A549 (cell line): ENCODE data around the gene TFAP2C. TPM values are rescaled to one million over a fixed set of nuclear protein-coding genes. Genes with fewer than 3 reads are reported as not detected.

Experiments used
- ATAC-seq, 2 experiments: fragments of 200-7000 bp in 1 of 2; fragments of >200 bp in 1 of 2; cut with Nextera tagmentation in 1 of 2; cut with Tn5 transposase in 1 of 2; 3 replicates each; pipeline versions ENCODE4 v1.8.0 to v1.9.1; 2018 to 2020; ENCODE audit warnings: mild to moderate bottlenecking in 1 of 2, moderate library complexity in 1 of 2
- CTCF ChIA-PET: fragments of 300-600 bp; sonication (Branson Sonifier 250); formaldehyde crosslinking; extraction: SDS; loops from one replicate; lab custom pipeline; 2021; ENCODE audit warnings: antibody characterized with exemption, inconsistent platforms; lab: Yijun Ruan, JAX
- POLR2A ChIA-PET: fragments of 350-600 bp; formaldehyde crosslinking; extraction: SDS; loops from one replicate; lab custom pipeline; 2021; ENCODE audit warnings: antibody characterized with exemption, inconsistent platforms; lab: Yijun Ruan, JAX
- DNase-seq, 2 experiments: peaks; one replicate each; pipeline versions ENCODE4 v3.0.0 to v3.0.0-alpha.2; 2011 to 2016; ENCODE audit warnings: low read depth in 1 of 2, low spot score in 1 of 2
- FAIRE-seq: peaks from 2 replicates; lab custom pipeline; 2011; peaks lifted over from hg19 to GRCh38; lab: Jason Lieb, UNC
- H3K27ac ChIP-seq, 2 experiments: fragments of >200 bp; sonication (Bioruptor Twin); formaldehyde crosslinking; 3 replicates each; pipeline ENCODE4 v1.5.1; 2016 to 2017
- H3K4me1 ChIP-seq: fragments of >200 bp; sonication (Bioruptor Twin); formaldehyde crosslinking; 3 replicates; pipeline ENCODE4 v1.6.1; 2016
- H3K4me2 ChIP-seq: fragments of >200 bp; sonication (Bioruptor Twin); formaldehyde crosslinking; 3 replicates; pipeline ENCODE4 v1.6.1; 2016
- H3K4me3 ChIP-seq: fragments of >200 bp; sonication (Bioruptor Twin); formaldehyde crosslinking; 3 replicates; pipeline ENCODE4 v1.5.1; 2016
- H3K9me3 ChIP-seq: fragments of >200 bp; sonication (Bioruptor Twin); formaldehyde crosslinking; 3 replicates; pipeline ENCODE4 v1.6.1; 2016
- ATOH8 ChIP-seq: fragments of 250-450 bp; sonication (Bioruptor Pico); IDR thresholded peaks from 2 replicates; pipeline ENCODE4 v1.5.0; 2020; ENCODE audit warnings: low read depth, mild to moderate bottlenecking, moderate library complexity
- BCL3 ChIP-seq: fragments of >200 bp; sonication (Bioruptor Twin); formaldehyde crosslinking; IDR thresholded peaks from 3 replicates; pipeline ENCODE4 v1.6.1; 2016
- BHLHE40 ChIP-seq: IDR thresholded peaks from 2 replicates; pipeline ENCODE4 v1.6.1; 2012; ENCODE audit warnings: low read depth, low read length, inconsistent platforms
- CBX2 ChIP-seq: fragments of 200-600 bp; sonication (generic); IDR thresholded peaks from 2 replicates; pipeline ENCODE4 v1.6.1; 2016; ENCODE audit warnings: low read depth, mild to moderate bottlenecking, borderline replicate concordance
- CEBPB ChIP-seq, 2 experiments: fragments of >200 bp in 1 of 2; sonication (Bioruptor Twin) in 1 of 2; formaldehyde crosslinking in 1 of 2; IDR thresholded peaks; 2 replicates each; pipeline ENCODE4 v1.6.1; 2012 to 2016
- CHD2 ChIP-seq: fragments of 150-350 bp; IDR thresholded peaks from 2 replicates; pipeline ENCODE4 v1.6.1; 2014; ENCODE audit warnings: low read length; ENCODE audit not compliant: partially characterized antibody
- EHF ChIP-seq: fragments of 250-450 bp; sonication (Bioruptor Pico); IDR thresholded peaks from 2 replicates; pipeline ENCODE4 v1.5.0; 2020; ENCODE audit warnings: mild to moderate bottlenecking
- ELK1 ChIP-seq: fragments of 150-350 bp; IDR thresholded peaks from 2 replicates; pipeline ENCODE4 v1.6.1; 2014; ENCODE audit warnings: low read depth, mild to moderate bottlenecking, low read length
- EP300 ChIP-seq, 2 experiments: fragments of >200 bp; sonication (Bioruptor Twin); formaldehyde crosslinking; IDR thresholded peaks; 2 replicates in 1 of 2; 3 replicates in 1 of 2; pipeline ENCODE4 v1.6.1; 2016 to 2017
- ESRRA ChIP-seq: fragments of 150-350 bp; IDR thresholded peaks from 2 replicates; pipeline ENCODE4 v1.6.1; 2014; ENCODE audit warnings: mild to moderate bottlenecking, low read length, borderline replicate concordance
- FOSB ChIP-seq: fragments of 250-450 bp; sonication (Bioruptor Pico); IDR thresholded peaks from 2 replicates; pipeline ENCODE4 v1.5.0; 2020; ENCODE audit warnings: mild to moderate bottlenecking, moderate library complexity
- HMGXB4 ChIP-seq: fragments of 250-450 bp; sonication (Bioruptor Pico); IDR thresholded peaks from 2 replicates; pipeline ENCODE4 v1.5.0; 2021; ENCODE audit warnings: mild to moderate bottlenecking, moderate library complexity, borderline replicate concordance
- HOXA7 ChIP-seq: fragments of 250-450 bp; sonication (Bioruptor Pico); IDR thresholded peaks from 2 replicates; pipeline ENCODE4 v1.5.0; 2020; ENCODE audit warnings: mild to moderate bottlenecking, moderate library complexity
- HOXB5 ChIP-seq: fragments of 250-450 bp; sonication (Bioruptor Pico); IDR thresholded peaks from 2 replicates; pipeline ENCODE4 v1.5.0; 2020; ENCODE audit warnings: mild to moderate bottlenecking, moderate library complexity
- JUNB ChIP-seq: fragments of >200 bp; sonication (Bioruptor Twin); formaldehyde crosslinking; IDR thresholded peaks from 2 replicates; pipeline ENCODE4 v1.6.1; 2016
- MAX ChIP-seq: IDR thresholded peaks from 2 replicates; pipeline ENCODE4 v1.6.1; 2012
- MAZ ChIP-seq: fragments of 150-350 bp; IDR thresholded peaks from 2 replicates; pipeline ENCODE4 v1.6.1; 2014; ENCODE audit warnings: antibody characterized with exemption, low read depth, low read length, borderline replicate concordance
- MYC ChIP-seq: IDR thresholded peaks from 2 replicates; pipeline ENCODE4 v1.6.1; 2012; ENCODE audit warnings: mild to moderate bottlenecking, inconsistent platforms, low read length, improper control_type of control experiment, borderline replicate concordance
- NFE2L2 ChIP-seq: fragments of 150-350 bp; conservative IDR thresholded peaks from 2 replicates; pipeline ENCODE4 v1.6.1; 2014; ENCODE audit warnings: low read length
- NPAS2 ChIP-seq: fragments of 250-450 bp; sonication (Bioruptor Pico); IDR thresholded peaks from 2 replicates; pipeline ENCODE4 v1.8.0; 2022; ENCODE audit warnings: mild to moderate bottlenecking, moderate library complexity, borderline replicate concordance
- NR3C1 ChIP-seq: fragments of >200 bp; sonication (Bioruptor Twin); formaldehyde crosslinking; IDR thresholded peaks from 3 replicates; pipeline ENCODE4 v1.6.1; 2017
- PHF8 ChIP-seq: fragments of 200-600 bp; sonication (generic); IDR thresholded peaks from 2 replicates; pipeline ENCODE4 v1.6.1; 2016; ENCODE audit warnings: low read depth, mild to moderate bottlenecking, antibody characterized with exemption, moderate library complexity, borderline replicate concordance
- POLR2A ChIP-seq: IDR thresholded peaks from 2 replicates; pipeline ENCODE4 v1.6.1; 2012; ENCODE audit warnings: mild to moderate bottlenecking, low read length
- POLR2AphosphoS2 ChIP-seq: conservative IDR thresholded peaks from 2 replicates; pipeline ENCODE4 v1.6.1; 2012; ENCODE audit warnings: low read length, improper control_type of control experiment, inconsistent platforms
- RAD21 ChIP-seq, 2 experiments: fragments of >200 bp in 1 of 2; sonication (Bioruptor Twin) in 1 of 2; formaldehyde crosslinking in 1 of 2; IDR thresholded peaks in 1 of 2; conservative IDR thresholded peaks in 1 of 2; 2 replicates in 1 of 2; 3 replicates in 1 of 2; pipeline ENCODE4 v1.6.1; 2012 to 2018; ENCODE audit warnings: inconsistent platforms in 1 of 2
- RARB ChIP-seq: fragments of 250-450 bp; sonication (Bioruptor Pico); IDR thresholded peaks from 2 replicates; pipeline ENCODE4 v1.8.0; 2021; ENCODE audit warnings: mild to moderate bottlenecking, moderate library complexity
- RCOR1 ChIP-seq: fragments of 150-350 bp; IDR thresholded peaks from 2 replicates; pipeline ENCODE4 v1.6.1; 2014; ENCODE audit warnings: antibody characterized with exemption, low read length, low read depth
- RFX5 ChIP-seq: fragments of 450-650 bp; IDR thresholded peaks from 2 replicates; pipeline ENCODE4 v1.7.1; 2014; ENCODE audit warnings: antibody characterized with exemption, mild to moderate bottlenecking, moderate library complexity
- RNF2 ChIP-seq: fragments of 200-600 bp; sonication (generic); IDR thresholded peaks from 2 replicates; pipeline ENCODE4 v1.6.1; 2016; ENCODE audit warnings: low read depth, mild to moderate bottlenecking, antibody characterized with exemption, moderate library complexity, borderline replicate concordance
- TFCP2L1 ChIP-seq: fragments of 250-450 bp; sonication (Bioruptor Pico); IDR thresholded peaks from 2 replicates; pipeline ENCODE4 v1.5.0; 2021; ENCODE audit warnings: mild to moderate bottlenecking
- ZC3H11A ChIP-seq: fragments of 450-650 bp; IDR thresholded peaks from 2 replicates; pipeline ENCODE4 v1.6.1; 2014; ENCODE audit warnings: antibody characterized with exemption, mild to moderate bottlenecking
- ZFP36 ChIP-seq: fragments of 450-650 bp; IDR thresholded peaks from 2 replicates; pipeline ENCODE4 v1.6.1; 2014; ENCODE audit warnings: borderline replicate concordance; ENCODE audit not compliant: partially characterized antibody
- ZSCAN20 ChIP-seq: fragments of 250-450 bp; sonication (Bioruptor Pico); IDR thresholded peaks from 2 replicates; pipeline ENCODE4 v1.8.0; 2022; ENCODE audit warnings: mild to moderate bottlenecking, moderate library complexity
- WGBS: methylation state at CpG from one replicate; pipeline ENCODE4 v1.1.6; 2017; ENCODE audit errors: missing lambda C conversion rate; 5-methylcytosine and 5-hydroxymethylcytosine counted together
- polyA minus RNA-seq: library from RNA; depleted of rRNA, polyadenylated mRNA; stranded (reverse); fragments of >200 nt; gene quantifications from 2 replicates; pipeline ENCODE4 v1.2.3, GENCODE V29; 2011; rRNA and poly(A)+ RNA removed
- polyA plus RNA-seq, 4 experiments: library from polyadenylated mRNA; depleted of rRNA in 3 of 4; stranded (reverse); fragments of >200 nt; fragmentation: RNase III in 1 of 4; extraction: RNeasy Plus Mini Kit Qiagen cat#74134 plus additional on column Dnase treatment in 1 of 4; gene quantifications; 2 replicates in 3 of 4; 3 replicates in 1 of 4; pipeline ENCODE4 v1.2.3, GENCODE V29; 2011 to 2017
- TF ChIP-seq, protein P1 (sequence below): IDR thresholded peaks from 2 replicates; pipeline ENCODE4 v1.6.1; 2012; ENCODE audit warnings: low read depth, borderline replicate concordance
- TF ChIP-seq, protein P2 (sequence below): fragments of >200 bp; sonication (Bioruptor Twin); formaldehyde crosslinking; IDR thresholded peaks from 2 replicates; pipeline ENCODE4 v1.6.1; 2016

TFAP2C gene
- polyA plus RNA-seq (2011; rRNA removed) (11.6 and 14.2 TPM in 2 replicates), polyA plus RNA-seq (2017; fragmentation: RNase III; extraction: RNeasy Plus Mini Kit Qiagen cat#74134 plus additional on column Dnase treatment) (9.1 to 9.6 TPM (median 9.2 TPM) in 3 replicates), polyA minus RNA-seq (14.4 and 17.0 TPM in 2 replicates)
- 9.3 and 13.5 TPM in 2 replicates for polyA plus RNA-seq (2012; cell fraction: cytosol; rRNA removed)
- polyA plus RNA-seq (2012; cell fraction: nucleus; rRNA removed), result 19.6 and 19.7 TPM in 2 replicates

- no peaks in the 10 kb centered on the region for H3K9me3 ChIP-seq
- CTCF ChIA-PET, result interaction anchor here (0.6 to 6.1 kb wide), 35 partner anchors 8 to 1596 kb away, joined by 3 to 121 read pairs (median 5); no protein-coding TSS in a partner anchor
- 3% methylated on average over 28 of the region's 62 CpGs for WGBS
- no peak for FAIRE-seq
- peaks cover 25% of the 10 kb centered on the region for H3K4me1 ChIP-seq
- H3K27ac ChIP-seq, result peak within 1 kb of the TSS; percentile 90 to 94
- DNase-seq, result peak; percentile 84 to 89
- peak within 1 kb of the TSS; percentile 96 for H3K4me2 ChIP-seq
- peak; percentile 65 to 83 for ATAC-seq
- POLR2A ChIA-PET, result interaction anchor here (1.3 to 2.1 kb wide), 2 partner anchors 151 to 159 kb away, joined by 4 to 15 read pairs; no protein-coding TSS in a partner anchor
- peak within 1 kb of the TSS; percentile 86 for H3K4me3 ChIP-seq
- TF ChIP-seq RCOR1, result no peak
- TF ChIP-seq, protein P1, sequence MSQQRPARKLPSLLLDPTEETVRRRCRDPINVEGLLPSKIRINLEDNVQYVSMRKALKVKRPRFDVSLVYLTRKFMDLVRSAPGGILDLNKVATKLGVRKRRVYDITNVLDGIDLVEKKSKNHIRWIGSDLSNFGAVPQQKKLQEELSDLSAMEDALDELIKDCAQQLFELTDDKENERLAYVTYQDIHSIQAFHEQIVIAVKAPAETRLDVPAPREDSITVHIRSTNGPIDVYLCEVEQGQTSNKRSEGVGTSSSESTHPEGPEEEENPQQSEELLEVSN, result peak; percentile 84
- peak; percentile 55; the same call in 1 of the 2 replicates for TF ChIP-seq PHF8
- no peak for TF ChIP-seq ZC3H11A
- no peak for TF ChIP-seq ATOH8
- TF ChIP-seq NPAS2 (CRISPR knock-in tag), result no peak
- TF ChIP-seq POLR2AphosphoS2, result no peak
- TF ChIP-seq POLR2A, result peak; percentile 76
- no peak for TF ChIP-seq EHF (CRISPR knock-in tag)
- no peak for TF ChIP-seq HOXA7
- no peak for TF ChIP-seq CHD2
- peak; percentile 62; the same call in 1 of the 2 replicates for TF ChIP-seq MAZ
- no peak for TF ChIP-seq RNF2
- TF ChIP-seq RARB (CRISPR knock-in tag), result no peak
- no peak for TF ChIP-seq ZSCAN20 (CRISPR knock-in tag)
- no peak for TF ChIP-seq BHLHE40
- no peak for TF ChIP-seq ZFP36
- no peak for TF ChIP-seq MYC
- no peak for TF ChIP-seq TFCP2L1 (CRISPR knock-in tag)
- TF ChIP-seq JUNB, result no peak
- no peak for TF ChIP-seq NR3C1
- no peak for TF ChIP-seq ELK1
- no peak for TF ChIP-seq EP300 (IDR thresholded peaks at IDR 0.05)
- TF ChIP-seq, protein P2, sequence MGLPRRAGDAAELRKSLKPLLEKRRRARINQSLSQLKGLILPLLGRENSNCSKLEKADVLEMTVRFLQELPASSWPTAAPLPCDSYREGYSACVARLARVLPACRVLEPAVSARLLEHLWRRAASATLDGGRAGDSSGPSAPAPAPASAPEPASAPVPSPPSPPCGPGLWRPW, result no peak
- no peak for TF ChIP-seq FOSB (CRISPR knock-in tag)
- no peak for TF ChIP-seq ESRRA
- TF ChIP-seq MAX, result peak; percentile 86
- no peak for TF ChIP-seq NFE2L2
- no peak for TF ChIP-seq CBX2
- no peak for TF ChIP-seq RAD21 (conservative IDR thresholded peaks at IDR 0.05 in 1 of 2, IDR thresholded peaks at IDR 0.05 in 1 of 2)
- TF ChIP-seq CEBPB (IDR thresholded peaks at IDR 0.05), result no peak
- TF ChIP-seq HOXB5 (CRISPR knock-in tag), result no peak
- TF ChIP-seq BCL3, result no peak
- no peak for TF ChIP-seq HMGXB4 (CRISPR knock-in tag)
- TF ChIP-seq RFX5, result no peak
Observed at GRCh38 chr20:56628873-56629463, at the start of gene TFAP2C. Gene TFAP2C, plus strand, starts transcription at chr20:56629306. Its CDS starts 239 bp downstream, at chr20:56629545.
